Neuron (in vitro differentiated cells): ENCODE results near the gene SH3BP2.

Experiments used
- H2AFZ ChIP-seq: one replicate; pipeline ENCODE4 v1.6.1; 2013; ENCODE audit warnings: low read depth, mild to moderate bottlenecking, inconsistent platforms, low read length, moderate library complexity
- H3K27me3 ChIP-seq: one replicate; pipeline ENCODE4 v1.6.1; 2013; ENCODE audit warnings: low read length; ENCODE audit not compliant: insufficient read depth
- H3K36me3 ChIP-seq: one replicate; pipeline ENCODE4 v1.6.1; 2013; ENCODE audit warnings: low read length; ENCODE audit not compliant: insufficient read depth
- H3K4me1 ChIP-seq: one replicate; pipeline ENCODE4 v1.6.1; 2013; ENCODE audit warnings: low read length; ENCODE audit not compliant: insufficient read depth
- H3K4me3 ChIP-seq: 2 replicates; pipeline ENCODE4 v1.5.1; 2013; ENCODE audit warnings: mild to moderate bottlenecking, low read length, moderate library complexity
- H3K9me3 ChIP-seq: one replicate; pipeline ENCODE4 v1.6.1; 2013; ENCODE audit warnings: low read length

SH3BP2 gene

DNA sequence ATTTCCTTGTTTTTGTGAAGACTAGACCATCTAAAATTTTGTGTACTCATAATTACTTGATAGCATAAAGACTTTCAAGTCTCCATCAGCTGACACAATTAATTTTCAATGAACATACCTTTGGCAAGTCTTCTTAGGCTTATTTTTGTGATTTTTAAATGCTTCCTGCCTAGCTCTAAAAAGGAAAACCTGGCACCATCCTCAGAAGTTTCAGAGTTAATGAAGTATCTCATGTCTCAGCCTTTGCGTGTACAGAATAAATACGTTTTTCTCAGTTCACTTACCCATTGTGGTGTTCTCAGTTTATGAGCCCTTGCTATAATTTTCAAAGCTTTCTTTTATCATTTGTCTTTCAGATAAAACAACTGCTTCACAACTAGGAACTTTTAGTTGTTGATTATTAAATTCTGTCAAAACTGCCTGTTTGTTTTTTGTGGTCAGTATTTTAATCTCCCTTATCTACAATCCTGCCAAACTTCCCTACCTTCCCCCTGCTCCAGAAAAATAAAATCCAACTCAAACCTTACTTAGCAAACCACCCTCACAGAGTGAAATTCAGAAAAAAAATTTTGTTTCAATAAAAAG is 72.4 kb downstream of the SH3BP2 start:
- Histone ChIP-seq H2AFZ (no peak overlapping the region), H3K36me3 (no peaks in the 10 kb centered on the region), H3K27me3 (no peaks in the 10 kb centered on the region), H3K9me3 (no peaks in the 10 kb centered on the region), H3K4me3 (no peak overlapping the region), H3K4me1 (peaks cover 25% of the 10 kb centered on the region)

DNA sequence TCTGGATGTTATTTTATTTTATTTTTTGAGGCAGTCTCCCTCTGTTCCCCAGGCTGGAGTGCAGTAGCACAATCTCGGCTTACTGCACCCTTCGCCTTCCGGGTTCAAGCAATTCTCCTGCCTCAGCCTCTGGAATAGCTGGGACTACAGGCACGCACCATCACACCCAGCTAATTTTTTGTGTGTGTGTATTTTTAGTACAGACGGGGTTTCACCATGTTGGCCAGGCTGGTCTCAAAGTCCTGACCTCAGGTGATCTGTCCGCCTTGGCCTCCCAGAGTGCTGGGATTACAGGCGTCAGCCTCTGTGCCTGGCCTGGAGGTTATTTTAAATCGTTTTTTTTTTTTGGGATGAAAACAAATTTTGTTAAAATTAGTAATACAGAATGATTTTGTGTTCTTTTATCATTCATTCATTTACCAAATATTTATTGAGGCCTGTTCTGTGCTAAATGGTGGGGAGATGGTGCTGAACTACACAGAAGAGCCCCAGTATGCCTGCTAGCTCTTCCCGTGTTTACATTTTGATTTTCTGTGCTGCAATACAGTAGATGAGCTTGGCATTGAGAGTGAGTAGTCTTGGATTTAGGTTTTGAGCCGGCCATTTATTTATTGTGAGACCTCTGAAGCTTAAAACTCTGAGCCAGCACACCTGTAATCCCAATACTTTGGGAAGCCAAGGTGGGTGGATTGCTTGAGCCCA is 73.4 kb downstream of the SH3BP2 start:
- no peaks in the 10 kb centered on the region for H3K27me3 ChIP-seq
- no peak overlapping the region for H3K4me3 ChIP-seq
- peaks cover 16% of the 10 kb centered on the region for H3K4me1 ChIP-seq
- no peaks in the 10 kb centered on the region for H3K36me3 ChIP-seq
- no peaks in the 10 kb centered on the region for H3K9me3 ChIP-seq
- no peak overlapping the region for H2AFZ ChIP-seq

DNA sequence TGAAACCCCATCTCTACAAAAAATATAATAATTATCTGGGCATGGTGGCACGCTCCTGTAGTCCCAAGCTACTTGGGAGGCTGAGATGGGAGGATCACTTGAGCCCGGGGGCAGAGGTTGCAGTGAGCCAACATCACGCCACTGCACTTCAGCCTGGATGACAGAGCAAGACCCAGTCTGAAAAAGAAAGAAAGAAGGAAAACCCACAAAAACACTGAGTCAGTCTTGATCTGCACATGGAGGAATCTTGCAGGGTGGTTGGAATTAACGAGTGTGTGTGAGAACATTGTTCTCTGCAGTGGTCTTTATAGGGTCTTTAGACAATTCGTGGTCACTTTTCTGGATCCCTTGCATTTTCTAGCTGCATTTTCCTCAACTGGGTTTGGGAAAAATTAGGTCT is 74.0 kb downstream of the SH3BP2 start:
- Histone ChIP-seq H3K36me3 (no peaks in the 10 kb centered on the region), H3K4me1 (peaks cover 17% of the 10 kb centered on the region), H3K27me3 (no peaks in the 10 kb centered on the region), H2AFZ (no peak overlapping the region), H3K4me3 (no peak overlapping the region), H3K9me3 (no peaks in the 10 kb centered on the region)

DNA sequence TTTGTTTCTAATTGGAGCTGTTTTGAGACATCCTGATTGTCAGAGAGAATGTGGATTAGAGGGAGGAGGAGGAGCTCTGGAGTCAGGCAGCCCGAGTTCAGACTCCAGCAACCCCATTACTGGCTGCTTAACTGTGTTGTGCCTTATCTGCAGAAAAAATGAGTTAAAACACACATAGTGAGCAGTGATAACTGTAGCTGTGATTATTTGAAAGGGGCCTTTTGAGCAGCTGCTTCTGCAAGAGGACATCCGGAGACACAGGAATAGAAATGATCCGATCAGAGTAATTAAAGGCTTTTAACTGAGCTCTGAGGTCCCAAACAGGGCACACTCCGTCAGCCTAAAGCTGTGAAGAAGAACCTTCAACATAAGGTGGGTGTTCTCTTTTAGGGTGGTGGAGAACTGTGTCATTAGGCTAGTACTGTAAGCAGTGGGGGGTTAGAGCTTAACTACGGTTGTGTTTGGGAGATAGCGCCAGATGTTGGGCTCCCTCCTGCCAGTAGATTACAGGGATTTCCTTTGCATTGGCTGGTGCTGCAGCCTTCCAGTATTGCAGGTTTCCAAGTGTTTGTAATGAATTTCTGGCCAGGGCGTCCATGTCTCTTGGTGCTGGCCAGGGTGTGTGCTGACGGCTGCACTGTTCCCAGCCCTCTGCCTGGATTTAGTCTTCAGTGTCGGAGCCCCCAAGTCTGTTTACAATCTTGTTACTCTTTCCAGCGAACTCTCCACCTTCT is 75.0 kb downstream of the SH3BP2 start:
- H3K27me3 ChIP-seq = no peaks in the 10 kb centered on the region
- H3K4me1 ChIP-seq = peaks cover 11% of the 10 kb centered on the region
- H3K9me3 ChIP-seq = no peaks in the 10 kb centered on the region
- no peaks in the 10 kb centered on the region for H3K36me3 ChIP-seq
- H2AFZ ChIP-seq = no peak overlapping the region
- H3K4me3 ChIP-seq = no peak overlapping the region

DNA sequence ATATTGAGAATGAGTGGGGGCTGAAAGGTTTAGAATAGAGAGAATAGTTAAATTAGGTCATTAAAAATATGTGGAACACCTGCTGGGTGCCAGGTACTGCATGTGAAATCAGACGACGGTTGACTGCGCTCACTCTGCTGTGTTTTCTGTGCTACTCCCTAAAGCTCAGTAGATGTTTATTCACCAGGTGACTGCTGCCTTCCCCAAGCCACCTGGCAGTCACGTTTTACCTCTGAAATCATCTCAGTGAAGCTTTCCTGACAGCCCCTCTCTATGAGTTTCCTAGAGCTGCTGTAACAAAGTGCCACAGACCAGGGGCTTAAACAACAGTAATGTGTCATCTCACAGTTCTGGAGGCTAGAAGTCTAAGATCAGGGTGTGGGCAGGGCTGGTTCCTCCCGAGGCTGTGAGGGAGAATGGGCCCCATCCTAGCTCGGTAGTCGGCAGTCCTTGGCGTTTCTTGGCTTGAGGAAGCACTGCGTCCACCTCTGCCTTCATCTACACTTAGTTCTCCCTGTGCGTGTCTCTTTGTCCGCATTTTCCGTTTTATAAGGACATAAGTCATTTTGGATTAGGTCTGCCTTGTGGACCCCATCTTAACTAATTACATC is 76.1 kb downstream of the SH3BP2 start:
- H3K4me1 ChIP-seq = peaks cover 9% of the 10 kb centered on the region
- no peak overlapping the region for H3K4me3 ChIP-seq
- H2AFZ ChIP-seq = no peak overlapping the region
- H3K27me3 ChIP-seq = no peaks in the 10 kb centered on the region
- no peaks in the 10 kb centered on the region for H3K36me3 ChIP-seq
- no peaks in the 10 kb centered on the region for H3K9me3 ChIP-seq

DNA sequence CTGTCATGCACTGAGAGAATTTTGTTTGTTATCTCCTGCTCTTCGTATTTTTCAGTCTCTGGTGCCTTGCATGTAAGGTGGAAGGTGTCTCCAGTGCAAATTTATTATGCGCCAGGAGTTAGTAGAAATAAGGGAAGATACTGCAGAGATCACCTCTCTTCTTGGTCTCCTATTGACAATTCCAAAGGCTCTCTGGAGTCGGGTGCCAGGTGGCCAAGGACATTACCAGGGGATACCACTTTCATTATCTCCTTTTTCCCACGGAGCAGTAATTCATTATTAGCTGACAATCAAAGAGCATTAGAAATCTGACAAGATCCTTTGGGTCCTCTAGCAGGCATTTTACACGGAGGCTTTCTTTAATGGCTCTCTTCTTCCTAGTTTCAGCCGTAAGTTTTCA is 76.8 kb downstream of the SH3BP2 start:
- no peaks in the 10 kb centered on the region for H3K9me3 ChIP-seq
- H3K36me3 ChIP-seq = no peaks in the 10 kb centered on the region
- H3K4me1 ChIP-seq = peaks cover 9% of the 10 kb centered on the region
- no peak overlapping the region for H3K4me3 ChIP-seq
- no peak overlapping the region for H2AFZ ChIP-seq
- no peaks in the 10 kb centered on the region for H3K27me3 ChIP-seq

DNA sequence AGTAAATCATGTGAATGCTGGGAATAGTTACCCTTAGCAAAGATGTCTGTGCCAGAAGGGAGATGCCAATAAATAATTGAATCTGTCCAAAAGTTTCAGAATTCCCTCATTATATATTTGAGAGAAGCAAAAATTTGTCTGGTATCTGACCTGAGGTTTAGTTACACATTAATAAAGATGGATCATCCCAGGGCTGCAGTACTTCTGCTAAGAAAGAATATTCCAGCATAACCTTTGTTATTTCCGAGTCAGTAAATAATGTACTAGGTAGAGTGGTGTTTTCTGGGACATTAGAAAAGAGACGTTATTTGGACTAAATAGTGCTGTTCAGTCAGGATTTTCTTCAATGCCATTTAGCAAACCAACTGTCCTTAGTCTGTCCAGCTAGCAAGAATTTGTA is 77.2 kb downstream of the SH3BP2 start:
- no peaks in the 10 kb centered on the region for H3K9me3 ChIP-seq
- no peak overlapping the region for H3K4me3 ChIP-seq
- no peak overlapping the region for H2AFZ ChIP-seq
- peaks cover 9% of the 10 kb centered on the region for H3K4me1 ChIP-seq
- no peaks in the 10 kb centered on the region for H3K27me3 ChIP-seq
- no peaks in the 10 kb centered on the region for H3K36me3 ChIP-seq

DNA sequence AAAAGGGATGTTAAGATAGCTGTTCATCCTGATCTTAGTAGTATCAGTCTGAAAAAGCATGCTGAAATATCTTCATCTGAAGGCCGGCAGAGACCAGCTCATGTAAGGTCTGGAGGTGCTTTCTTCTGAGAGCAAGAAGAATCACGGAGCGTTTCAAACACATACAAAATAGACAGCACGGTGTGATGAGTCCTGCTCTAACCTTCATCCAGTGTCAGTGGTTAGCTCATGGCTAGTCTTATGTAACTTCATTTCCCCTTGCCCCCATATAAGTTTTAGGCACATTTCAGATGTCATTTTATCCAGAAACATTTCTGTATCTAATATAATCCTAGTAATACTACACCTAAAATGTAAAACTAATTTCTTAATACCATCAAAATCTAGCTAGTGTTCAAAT is 78.6 kb downstream of the SH3BP2 start:
- no peaks in the 10 kb centered on the region for H3K9me3 ChIP-seq
- H3K4me3 ChIP-seq = no peak overlapping the region
- H3K27me3 ChIP-seq = no peaks in the 10 kb centered on the region
- H3K36me3 ChIP-seq = peaks cover 7% of the 10 kb centered on the region
- no peak overlapping the region for H2AFZ ChIP-seq
- H3K4me1 ChIP-seq = peaks cover 9% of the 10 kb centered on the region

DNA sequence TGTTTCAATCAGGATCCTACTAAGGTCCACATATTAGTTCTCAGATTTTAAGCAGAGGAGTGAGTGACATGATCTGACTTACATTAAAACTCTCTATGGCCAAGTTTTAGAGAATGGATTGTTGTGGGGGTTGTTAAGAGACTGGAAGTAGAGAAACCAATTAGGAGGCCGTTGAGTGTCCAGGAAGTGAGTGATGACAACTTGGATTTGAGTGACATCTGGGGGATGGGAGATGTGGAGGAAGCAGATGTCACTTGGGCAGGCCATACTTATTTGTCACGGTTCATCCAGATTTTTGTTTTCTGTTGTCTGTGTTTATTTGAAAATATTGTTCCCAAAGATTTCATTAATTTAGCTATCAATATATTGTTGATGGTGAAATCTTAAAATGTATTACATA is 79.0 kb downstream of the SH3BP2 start:
- Histone ChIP-seq H3K4me3 (no peak overlapping the region), H3K4me1 (peaks cover 9% of the 10 kb centered on the region), H3K9me3 (no peaks in the 10 kb centered on the region), H2AFZ (no peak overlapping the region), H3K27me3 (no peaks in the 10 kb centered on the region), H3K36me3 (peaks cover 8% of the 10 kb centered on the region)

DNA sequence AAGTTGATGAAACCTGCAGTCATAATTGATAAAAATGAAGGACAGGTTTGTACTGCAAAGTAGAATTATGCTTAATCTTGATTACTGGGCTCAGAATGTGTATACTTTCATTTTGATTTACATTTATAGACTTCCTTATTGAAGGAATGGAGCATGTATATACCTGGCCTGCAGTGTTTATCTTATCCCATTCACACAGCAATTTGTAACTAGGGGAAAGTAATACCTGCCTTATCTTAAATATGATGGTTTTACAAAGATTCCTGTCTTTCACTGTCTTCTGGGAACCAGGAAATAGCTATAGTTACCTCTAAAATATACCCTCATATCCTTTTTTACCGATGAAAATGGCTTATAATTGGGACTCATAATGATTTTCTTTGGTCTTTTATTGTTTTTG is 80.4 kb downstream of the SH3BP2 start:
- Histone ChIP-seq H2AFZ (no peak overlapping the region), H3K4me3 (no peak overlapping the region), H3K36me3 (peaks cover 21% of the 10 kb centered on the region), H3K9me3 (no peaks in the 10 kb centered on the region), H3K27me3 (no peaks in the 10 kb centered on the region), H3K4me1 (peaks cover 9% of the 10 kb centered on the region)

DNA sequence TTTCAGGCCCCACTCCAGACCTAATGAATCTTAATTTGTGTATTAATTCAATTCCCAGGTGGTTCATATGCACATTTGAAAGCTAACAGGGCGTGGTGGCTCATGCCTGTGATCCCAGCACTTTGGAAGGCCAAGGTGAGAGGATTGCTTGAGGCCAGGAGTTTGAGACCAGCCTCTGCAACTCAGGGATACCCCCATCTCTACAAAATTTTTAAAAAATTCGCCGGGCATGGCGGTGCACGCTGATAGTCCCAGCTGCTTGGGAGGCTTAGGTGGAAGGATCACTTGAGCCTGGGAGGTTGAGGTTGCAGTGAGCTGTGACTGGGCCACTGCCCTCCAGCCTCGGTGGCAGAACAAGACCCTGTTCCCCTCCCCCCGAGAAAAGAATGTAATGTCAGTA is 82.0 kb downstream of the SH3BP2 start:
- Histone ChIP-seq H3K27me3 (no peaks in the 10 kb centered on the region), H3K4me1 (peaks cover 6% of the 10 kb centered on the region), H3K36me3 (peaks cover 36% of the 10 kb centered on the region), H2AFZ (no peak overlapping the region), H3K9me3 (peaks cover under 1% of the 10 kb centered on the region), H3K4me3 (no peak overlapping the region)

DNA sequence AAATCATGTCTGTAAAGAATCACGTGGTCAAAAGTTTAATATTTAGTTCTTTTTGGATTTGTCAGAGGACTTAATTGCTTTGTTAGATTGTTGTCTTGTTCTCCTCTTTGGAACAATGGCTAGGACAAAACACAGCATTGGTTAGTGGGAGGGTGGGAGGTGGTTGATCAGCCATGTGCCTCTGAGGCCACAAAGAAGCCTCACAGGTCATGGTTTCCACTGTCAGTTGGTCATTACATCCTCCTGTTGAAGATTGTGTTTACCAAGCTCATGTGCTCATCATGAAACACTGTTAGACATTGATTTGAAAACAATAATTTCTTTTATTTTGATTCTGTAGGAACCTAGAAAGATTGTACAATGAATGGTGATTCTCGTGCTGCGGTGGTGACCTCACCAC is 82.7 kb downstream of the SH3BP2 start:
- Histone ChIP-seq H3K27me3 (no peaks in the 10 kb centered on the region), H3K36me3 (peaks cover 39% of the 10 kb centered on the region), H3K4me1 (peaks cover 3% of the 10 kb centered on the region), H3K4me3 (no peak overlapping the region), H3K9me3 (peaks cover 2% of the 10 kb centered on the region), H2AFZ (no peak overlapping the region)

DNA sequence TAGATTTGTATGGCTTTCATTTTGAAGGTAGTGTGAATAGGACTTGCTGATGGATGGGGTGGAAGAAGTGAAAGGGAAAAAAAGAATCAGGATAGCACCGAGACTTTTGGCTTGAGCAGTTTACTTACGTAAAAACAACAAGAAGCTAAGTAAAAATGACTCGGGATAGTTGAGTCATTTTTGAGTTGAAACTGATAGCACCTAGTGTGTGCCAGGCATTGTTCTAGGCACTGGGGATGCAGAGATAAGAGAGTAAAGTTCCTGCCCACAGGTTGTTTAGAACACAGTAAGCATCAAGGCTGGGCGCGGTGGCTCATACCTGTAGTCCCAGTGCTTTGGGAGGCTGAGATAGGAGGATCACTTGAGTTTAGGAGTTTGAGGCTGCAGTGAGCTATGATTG is 85.5 kb downstream of the SH3BP2 start:
- H3K4me3 ChIP-seq = no peak overlapping the region
- peaks cover 2% of the 10 kb centered on the region for H3K9me3 ChIP-seq
- peaks cover 60% of the 10 kb centered on the region for H3K36me3 ChIP-seq
- no peaks in the 10 kb centered on the region for H3K27me3 ChIP-seq
- H2AFZ ChIP-seq = no peak overlapping the region
- H3K4me1 ChIP-seq = no peaks in the 10 kb centered on the region
